ENCODE results near the gene MYO1F. TPM values are rescaled to one million over a fixed set of nuclear protein-coding genes. Genes with fewer than 3 reads are reported as not detected.
"Not testable (repeated sequence)": the region's sequence is repeated elsewhere in the genome, so short reads cannot be mapped to it uniquely, and the experiment has no call there.

Gene MYO1F
- polyA plus RNA-seq, 2 of the 4 experiments (the other 2 are of a cell fraction): 0.23 to 0.37 TPM

- FAIRE-seq; H3K9me3 ChIP-seq; ATAC-seq; H3K4me3 ChIP-seq; POLR2A ChIA-PET; TF ChIP-seq FOSL2 (IDR thresholded peaks at IDR 0.05): not testable (repeated sequence)
- CTCF ChIA-PET: interaction anchor here (0.6 to 6.3 kb wide), 6 partner anchors 23 to 508 kb away, joined by 3 to 46 read pairs (median 6); no protein-coding TSS in a partner anchor
- Histone ChIP-seq H3K4me2 (peak overlapping the region; percentile 40; the same call in 2 of the 3 replicates), H3K27ac (peak overlapping the region; percentile 78 to 99), H3K4me1 (peaks cover 43% of the 10 kb centered on the region)
- WGBS (ENCODE audit: missing lambda C conversion rate): 71% methylated on average over 7 of the region's 15 CpGs
- DNase-seq (ENCODE audit: low read depth in 1 of 2, low spot score in 1 of 2): peak in 1 of 2 experiments; percentile 70
- 0 out of 2 replicates have a peak, but pooled peaks have one; percentile 17 for TF ChIP-seq FOSL2 (CRISPR knock-in tag; IDR thresholded peaks at IDR 0.05)
- peak in 1 of 2 experiments; percentile 27; a peak in 2 of 5 replicates for TF ChIP-seq EP300 (IDR thresholded peaks at IDR 0.05)
- TF ChIP-seq JUN (IDR thresholded peaks at IDR 0.05): peak in 1 of 2 experiments; percentile 36; a peak in 1 of 5 replicates
Measured at GRCh38 chr19:8617325-8617724, 40.1 kb upstream of the MYO1F start.

- no peak for FAIRE-seq
- no peaks in the 10 kb centered on the region for H3K9me3 ChIP-seq
- peak overlapping the region; percentile 40; the same call in 2 of the 3 replicates for H3K4me2 ChIP-seq
- peaks cover 48% of the 10 kb centered on the region for H3K4me1 ChIP-seq
- WGBS (ENCODE audit: missing lambda C conversion rate): 69% methylated on average over 6 of the region's 6 CpGs
- no peak for ATAC-seq
- H3K4me3 ChIP-seq: no peak overlapping the region
- no peak for DNase-seq (ENCODE audit: low read depth in 1 of 2, low spot score in 1 of 2)
- no peak for TF ChIP-seq REST (IDR thresholded peaks at IDR 0.05)
- TF ChIP-seq POLR2A (IDR thresholded peaks at IDR 0.05; ENCODE audit: low read length): no peak
- no peak for TF ChIP-seq CHD2 (IDR thresholded peaks at IDR 0.05; ENCODE audit: low read length, partially characterized antibody)
- TF ChIP-seq ZNF302 (CRISPR knock-in tag; IDR thresholded peaks at IDR 0.05): no peak
- TF ChIP-seq ZC3H11A (IDR thresholded peaks at IDR 0.05): no peak
- no peak for TF ChIP-seq MYC (IDR thresholded peaks at IDR 0.05; ENCODE audit: borderline replicate concordance, low read length)
- TF ChIP-seq SMC3 (IDR thresholded peaks at IDR 0.05): no peak
- TF ChIP-seq FOXS1 (CRISPR knock-in tag; IDR thresholded peaks at IDR 0.05): no peak
- no peak for TF ChIP-seq MAX (IDR thresholded peaks at IDR 0.05)
- no peak for TF ChIP-seq E2F6 (IDR thresholded peaks at IDR 0.05; ENCODE audit: borderline replicate concordance, low read depth)
- ChIA-PET POLR2A (no interaction called here), CTCF (interaction anchor here (0.6 to 6.3 kb wide), 10 partner anchors 10 to 509 kb away, joined by 3 to 46 read pairs (median 5); partner anchors contain the start of gene NFILZ)
- H3K27ac ChIP-seq: peak overlapping the region; percentile 78 to 99
Measured at GRCh38 chr19:8616861-8617260, 39.6 kb upstream of the MYO1F start.

- ChIA-PET CTCF (interaction anchor here (0.6 to 6.3 kb wide), 20 partner anchors 8 to 112 kb away, joined by 3 to 46 read pairs (median 6); partner anchors contain the start of gene NFILZ), POLR2A (interaction anchor here (0.6 to 1.0 kb wide), 3 partner anchors 11 to 24 kb away, joined by 3 to 5 read pairs (median 3); no protein-coding TSS in a partner anchor)
- WGBS (ENCODE audit: missing lambda C conversion rate): 27% methylated on average over 23 of the region's 23 CpGs
- peak in 1 of 2 experiments; percentile 18; a peak in 4 of 6 replicates for ATAC-seq
- Histone ChIP-seq H3K4me3 (no peak overlapping the region), H3K4me1 (peaks cover 57% of the 10 kb centered on the region), H3K9me3 (no peaks in the 10 kb centered on the region), H3K27ac (peak overlapping the region; percentile 78 to 99), H3K4me2 (peak overlapping the region; percentile 40)
- FAIRE-seq: no peak
- peak in 1 of 2 experiments; percentile 83 for DNase-seq (ENCODE audit: low read depth in 1 of 2, low spot score in 1 of 2)
- TF ChIP-seq ZFP36 (IDR thresholded peaks at IDR 0.05; ENCODE audit: borderline replicate concordance, partially characterized antibody): peak; percentile 6
- no peak for TF ChIP-seq EP300 (IDR thresholded peaks at IDR 0.05)
- no peak for TF ChIP-seq MYC (IDR thresholded peaks at IDR 0.05; ENCODE audit: borderline replicate concordance, low read length)
- TF ChIP-seq CTCF (IDR thresholded peaks at IDR 0.05): peak; percentile 68
- TF ChIP-seq HOXA7 (CRISPR knock-in tag; IDR thresholded peaks at IDR 0.05): no peak
- TF ChIP-seq FOSL2 (IDR thresholded peaks at IDR 0.05): no peak
- TF ChIP-seq FOSL2 (CRISPR knock-in tag; IDR thresholded peaks at IDR 0.05): no peak
- TF ChIP-seq RCOR1 (IDR thresholded peaks at IDR 0.05; ENCODE audit: low read depth, low read length): no peak
- TF ChIP-seq MAZ (IDR thresholded peaks at IDR 0.05; ENCODE audit: borderline replicate concordance, low read depth, low read length): no peak
- no peak for TF ChIP-seq ZSCAN20 (CRISPR knock-in tag; IDR thresholded peaks at IDR 0.05)
- no peak for TF ChIP-seq BCL3 (IDR thresholded peaks at IDR 0.05)
- no peak for TF ChIP-seq RFX5 (IDR thresholded peaks at IDR 0.05)
- TF ChIP-seq FOXS1 (CRISPR knock-in tag; IDR thresholded peaks at IDR 0.05): no peak
- no peak for TF ChIP-seq E2F6 (IDR thresholded peaks at IDR 0.05; ENCODE audit: borderline replicate concordance, low read depth)
- TF ChIP-seq CEBPB (IDR thresholded peaks at IDR 0.05): 0 out of 4 replicates have a peak, but pooled peaks of 1 of the 2 experiments have one; percentile 4
Measured at GRCh38 chr19:8615813-8616596, 38.8 kb upstream of the MYO1F start.

All from A549 (cell line).